HCT116 (cell line): Measurements from ENCODE around the gene MRPS12. TPM values are rescaled to one million over a fixed set of nuclear protein-coding genes. Genes with fewer than 3 reads are reported as not detected.
"Not testable (repeated sequence)": the region's sequence is repeated elsewhere in the genome, so short reads cannot be mapped to it uniquely, and the experiment has no call there.

ENCODE experiments used
- ATAC-seq: fragments of 200-7000 bp; cut with Tn5 transposase; 2 replicates; pipeline ENCODE4 v1.9.1; 2020; ENCODE audit warnings: mild to moderate bottlenecking, moderate library complexity
- BruUV-seq: library from RNA; stranded (reverse); fragments of 400-500 nt; replicated peaks from 2 replicates; lab custom pipeline; 2021; lab: Mats Ljungman, UMichigan
- CTCF ChIA-PET: fragments of 300-600 bp; sonication (Branson Sonifier 250); formaldehyde crosslinking; loops from one replicate; lab custom pipeline; 2021; ENCODE audit warnings: antibody characterized with exemption; lab: Charles Lee
- POLR2A ChIA-PET: fragments of 300-600, 350-600 bp; sonication (Branson Sonifier 250); formaldehyde crosslinking; loops from one replicate; lab custom pipeline; 2021; ENCODE audit warnings: antibody characterized with exemption; lab: Charles Lee
- RAD21 ChIA-PET, 2 experiments: fragments of 300-600 bp; sonication (Branson Sonifier 250); formaldehyde crosslinking; loops; one replicate each; lab custom pipeline; 2023; ENCODE audit warnings: low total read pairs in 2 of 2; ENCODE audit not compliant: uncharacterized antibody in 2 of 2, unreplicated experiment in 2 of 2, low non-redundant PET in 1 of 2; lab: Charles Lee
- DNase-seq: peaks from one replicate; pipeline ENCODE4 v3.0.0-alpha.2; 2010; ENCODE audit warnings: low read depth, low spot score
- H2AFZ ChIP-seq: fragments of 200-600 bp; shearing (Covaris generic), sonication (generic); 2 replicates; pipeline ENCODE4 v1.6.1; 2017; ENCODE audit warnings: low read depth, mixed run types, mixed read lengths, antibody characterized with exemption, low read length; ENCODE audit not compliant: poor library complexity, severe bottlenecking
- H3K27ac ChIP-seq: 2 replicates; pipeline ENCODE4 v1.5.1; 2012; ENCODE audit warnings: low read depth, low read length
- H3K27me3 ChIP-seq: fragments of 200-600 bp; sonication (generic); 2 replicates; pipeline ENCODE4 v1.6.1; 2016; ENCODE audit warnings: mixed run types, low read length, mixed read lengths; ENCODE audit not compliant: insufficient read depth
- H3K36me3 ChIP-seq, 2 experiments: fragments of 200-500 bp in 1 of 2; fragments of 200-600 bp in 1 of 2; sonication (Bioruptor generic) in 1 of 2; sonication (generic) in 1 of 2; 2 replicates each; pipeline versions ENCODE4 v1.5.1 to v1.6.1; 2014 to 2016; ENCODE audit warnings: low read length in 2 of 2, inconsistent platforms in 1 of 2, mixed read lengths in 1 of 2, mixed run types in 1 of 2; ENCODE audit not compliant: insufficient read depth in 2 of 2, control insufficient read depth in 1 of 2
- H3K4me1 ChIP-seq, 2 experiments: fragments of 200-600 bp in 1 of 2; sonication (generic) in 1 of 2; 2 replicates each; pipeline versions ENCODE4 v1.5.1 to v1.6.1; 2012 to 2017; ENCODE audit warnings: low read length in 2 of 2, inconsistent platforms in 1 of 2, mild to moderate bottlenecking in 1 of 2, mixed read lengths in 1 of 2, mixed run types in 1 of 2, moderate library complexity in 1 of 2; ENCODE audit not compliant: insufficient read depth in 2 of 2, control insufficient read depth in 1 of 2
- H3K4me2 ChIP-seq: fragments of 200-600 bp; sonication (generic); 2 replicates; pipeline ENCODE4 v1.6.1; 2017; ENCODE audit warnings: mixed run types, low read length, mixed read lengths
- H3K4me3 ChIP-seq, 2 experiments: fragments of 200-600 bp in 1 of 2; sonication (generic) in 1 of 2; replicated peaks in 1 of 2; 2 replicates each; pipeline ENCODE4 v1.5.1; 2011 to 2016; ENCODE audit warnings: low read length in 2 of 2, control low read depth in 1 of 2, low read depth in 1 of 2, mild to moderate bottlenecking in 1 of 2, mixed read lengths in 1 of 2, mixed run types in 1 of 2
- H3K79me2 ChIP-seq: fragments of 200-600 bp; sonication (generic); 2 replicates; pipeline ENCODE4 v1.6.1; 2017; ENCODE audit warnings: mild to moderate bottlenecking, mixed run types, low read length, moderate library complexity, mixed read lengths; ENCODE audit not compliant: insufficient read depth
- H3K9ac ChIP-seq: fragments of 200-600 bp; sonication (generic); 2 replicates; pipeline ENCODE4 v1.6.1; 2016; ENCODE audit warnings: low read length, mixed read lengths
- H3K9me2 ChIP-seq: fragments of 200-600 bp; sonication (generic), shearing (Covaris generic); 2 replicates; pipeline ENCODE4 v1.6.1; 2017; ENCODE audit warnings: mixed run types, mild to moderate bottlenecking, moderate library complexity; ENCODE audit not compliant: insufficient read depth
- H3K9me3 ChIP-seq, 2 experiments: fragments of 200-500 bp in 1 of 2; fragments of 200-600 bp in 1 of 2; sonication (Bioruptor generic) in 1 of 2; sonication (generic) in 1 of 2; 2 replicates each; pipeline ENCODE4 v1.6.1; 2014 to 2017; ENCODE audit warnings: low read length in 2 of 2, mixed read lengths in 2 of 2, inconsistent platforms in 1 of 2, low read depth in 1 of 2, mild to moderate bottlenecking in 1 of 2, mixed run types in 1 of 2, moderate library complexity in 1 of 2; ENCODE audit not compliant: control insufficient read depth in 1 of 2, insufficient read depth in 1 of 2
- H4K20me1 ChIP-seq: fragments of 200-600 bp; sonication (generic), shearing (Covaris generic); 2 replicates; pipeline ENCODE4 v1.6.1; 2017; ENCODE audit warnings: mixed run types, mild to moderate bottlenecking, moderate library complexity; ENCODE audit not compliant: insufficient read depth
- TCF7L2 ChIP-seq: IDR thresholded peaks from 2 replicates; pipeline ENCODE4 v1.7.0; 2011; ENCODE audit warnings: borderline replicate concordance, inconsistent platforms; ENCODE audit not compliant: insufficient read depth, insufficient read length; ENCODE audit errors: extremely low read depth
- intact Hi-C: fragments of 100-400 bp; cut with micrococcal nuclease; formaldehyde crosslinking; loops from 2 replicates; pipeline ENCODE4 v1.10.0; 2022
- total RNA-seq: library from RNA; stranded (reverse); gene quantifications from one replicate; pipeline ENCODE4 v1.2.1, GENCODE V29; 2021; ENCODE audit not compliant: unreplicated experiment
- TF ChIP-seq, protein P1 (sequence below): IDR thresholded peaks from 2 replicates; pipeline ENCODE4 v1.6.1; 2012

MRPS12 gene
- total RNA-seq, 1 experiment from 2014 or later, result 97.7 TPM

GRCh38 chr19:38939957-38940356, 9.2 kb downstream of the MRPS12 start:
- ATAC-seq, result no peak
- H3K9ac ChIP-seq, result no peak overlapping the region
- no peaks in the 10 kb centered on the region for H3K27me3 ChIP-seq
- H3K9me2 ChIP-seq, result no peaks in the 10 kb centered on the region
- no peak overlapping the region for H3K27ac ChIP-seq
- H2AFZ ChIP-seq, result no peak overlapping the region
- no peaks in the 10 kb centered on the region for H4K20me1 ChIP-seq
- intact Hi-C loops, result loop anchor here (10.0 kb wide), 1 partner anchor 425 kb away; no protein-coding TSS in a partner anchor
- RAD21 ChIA-PET, result interaction anchor here in 1 of 2 experiments (0.6 kb wide), 1 partner anchor 99 kb away, joined by 3 read pairs; no protein-coding TSS in a partner anchor
- H3K36me3 ChIP-seq, result no peaks in the 10 kb centered on the region
- no peaks in the 10 kb centered on the region for H3K4me1 ChIP-seq
- no TSS peak for BruUV-seq
- H3K4me3 ChIP-seq, result no peak overlapping the region
- POLR2A ChIA-PET, result interaction anchor here (0.6 to 1.2 kb wide), 3 partner anchors 9 to 48 kb away, joined by 3 to 4 read pairs (median 3); partner anchors contain the start of genes MRPS12 and SARS2
- H3K79me2 ChIP-seq, result no peaks in the 10 kb centered on the region
- peaks cover 0 to 1% of the 10 kb centered on the region in 2 experiments; a peak in 1 of 4 replicates for H3K9me3 ChIP-seq
- CTCF ChIA-PET, result interaction anchor here (1.5 kb wide), 1 partner anchor 9 kb away, joined by 7 read pairs; the partner anchor contains the start of genes MRPS12 and SARS2
- TF ChIP-seq, protein P1, sequence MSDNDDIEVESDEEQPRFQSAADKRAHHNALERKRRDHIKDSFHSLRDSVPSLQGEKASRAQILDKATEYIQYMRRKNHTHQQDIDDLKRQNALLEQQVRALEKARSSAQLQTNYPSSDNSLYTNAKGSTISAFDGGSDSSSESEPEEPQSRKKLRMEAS, result no peak
- TF ChIP-seq TCF7L2, result no peak
- TF ChIP-seq, all 23 proteins: peak for 0
- no peak for DNase-seq
- no peak overlapping the region for H3K4me2 ChIP-seq

DNA sequence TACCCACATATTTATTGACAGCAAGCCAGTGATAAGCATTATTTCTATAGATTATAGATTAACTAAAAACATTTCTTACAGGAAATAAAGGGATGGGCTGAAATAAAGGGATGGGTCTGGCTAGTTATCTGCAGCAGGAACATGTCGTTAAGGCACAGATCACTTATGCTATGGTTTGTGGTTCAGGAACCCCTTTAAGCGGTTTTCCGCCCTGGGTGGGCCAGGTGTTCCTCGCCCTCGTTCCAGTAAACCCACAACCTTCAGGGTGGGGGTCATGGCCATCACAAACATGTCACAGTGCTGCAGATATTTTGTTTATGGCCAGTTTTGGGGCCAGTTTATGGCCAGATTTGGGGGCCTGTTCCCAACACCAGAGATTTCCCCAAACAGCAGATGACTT, 10.7 kb downstream of the MRPS12 start:
- H3K27me3 ChIP-seq, H3K4me3 ChIP-seq, H3K9ac ChIP-seq, H2AFZ ChIP-seq, H3K4me2 ChIP-seq, H4K20me1 ChIP-seq, POLR2A ChIA-PET, H3K9me2 ChIP-seq, ATAC-seq, H3K27ac ChIP-seq, DNase-seq, H3K79me2 ChIP-seq, intact Hi-C loops, H3K4me1 ChIP-seq, H3K9me3 ChIP-seq, H3K36me3 ChIP-seq, RAD21 ChIA-PET: not testable (repeated sequence)
- BruUV-seq, result TSS peak; percentile 8
- CTCF ChIA-PET, result interaction anchor here (1.5 kb wide), 1 partner anchor 11 kb away, joined by 7 read pairs; the partner anchor contains the start of genes MRPS12 and SARS2
